ENCODE measurements around the gene UQCC2.

Gene UQCC2

GRCh38 chr6:33757906-33758305 lies 46.4 kb upstream of the UQCC2 start:
- Histone ChIP-seq H2BK12ac (ENCODE audit: low read length in 2 of 2) (peak overlapping the region in 1 of 2 experiments; percentile 59), H3K4ac (ENCODE audit: low read depth in 1 of 2, low read length in 2 of 2) (no peak overlapping the region), H3K79me1 (replicated peaks; ENCODE audit: low read length, poor library complexity, severe bottlenecking) (no peaks in the 10 kb centered on the region), H3K23ac (ENCODE audit: low read length in 2 of 2) (no peak overlapping the region), H3K9ac (ENCODE audit: low read length) (no peak overlapping the region), H3K4me2 (ENCODE audit: low read length, poor library complexity, severe bottlenecking) (no peak overlapping the region), H2BK120ac (ENCODE audit: low read depth, low read length) (no peak overlapping the region), H4K91ac (ENCODE audit: low read length) (no peak overlapping the region), H3K27me3 (ENCODE audit: control insufficient read depth in 1 of 2, insufficient read depth in 1 of 2, low read length in 2 of 2) (peaks cover 0 to 40% of the 10 kb centered on the region in 2 experiments), H3K18ac (ENCODE audit: low read depth in 1 of 2, low read length in 2 of 2) (no peak overlapping the region), H2BK5ac (ENCODE audit: low read depth, low read length, poor library complexity, severe bottlenecking) (no peak overlapping the region), H3K9me3 (ENCODE audit: control insufficient read depth, low read length) (no peaks in the 10 kb centered on the region), H2AFZ (ENCODE audit: low read depth, low read length) (no peak overlapping the region), H2BK15ac (ENCODE audit: low read depth, poor library complexity, severe bottlenecking) (no peak overlapping the region), H3K27ac (ENCODE audit: low read length, poor library complexity, severe bottlenecking) (no peak overlapping the region), H4K8ac (ENCODE audit: low read length) (no peak overlapping the region), H3K36me3 (ENCODE audit: control insufficient read depth in 1 of 2, insufficient read depth in 2 of 2, low read depth in 1 of 2, low read length in 2 of 2) (no peaks in the 10 kb centered on the region), H2AK5ac (ENCODE audit: low read length, severe bottlenecking) (peak overlapping the region; percentile 38), H3K4me1 (ENCODE audit: control insufficient read depth, insufficient read depth, low read depth, low read length) (peaks cover 35% of the 10 kb centered on the region), H3K4me3 (ENCODE audit: insufficient read depth in 1 of 2, low read depth in 1 of 2, low read length in 2 of 2) (no peak overlapping the region), H3K14ac (ENCODE audit: low read length in 2 of 2) (no peak overlapping the region)
- DNase-seq = no peak
- WGBS = 88% methylated on average over 10 of the region's 10 CpGs

GRCh38 chr6:33757113-33757512 lies 45.6 kb upstream of the UQCC2 start:
- Histone ChIP-seq H4K8ac (ENCODE audit: low read length) (no peak overlapping the region), H3K9me3 (ENCODE audit: control insufficient read depth, low read length) (no peaks in the 10 kb centered on the region)
- WGBS = 45% methylated on average over 3 of the region's 3 CpGs

GRCh38 chr6:33756211-33756954 lies 44.9 kb upstream of the UQCC2 start:
- Histone ChIP-seq H2BK15ac (ENCODE audit: low read depth, poor library complexity, severe bottlenecking) (no peak overlapping the region), H2AFZ (ENCODE audit: low read depth, low read length) (no peak overlapping the region), H4K91ac (ENCODE audit: low read length) (peak overlapping the region; percentile 75), H2BK120ac (ENCODE audit: low read depth, low read length) (no peak overlapping the region), H3K9me3 (ENCODE audit: control insufficient read depth, low read length) (no peaks in the 10 kb centered on the region), H2BK12ac (ENCODE audit: low read length in 2 of 2) (no peak overlapping the region), H2AK5ac (ENCODE audit: low read length, severe bottlenecking) (no peak overlapping the region), H3K79me1 (replicated peaks; ENCODE audit: low read length, poor library complexity, severe bottlenecking) (no peaks in the 10 kb centered on the region), H3K27me3 (ENCODE audit: control insufficient read depth in 1 of 2, insufficient read depth in 1 of 2, low read length in 2 of 2) (peaks cover 0 to 45% of the 10 kb centered on the region in 2 experiments), H3K4ac (ENCODE audit: low read depth in 1 of 2, low read length in 2 of 2) (peak overlapping the region in 1 of 2 experiments; percentile 85), H3K4me3 (ENCODE audit: insufficient read depth in 1 of 2, low read depth in 1 of 2, low read length in 2 of 2) (no peak overlapping the region), H3K14ac (ENCODE audit: low read length in 2 of 2) (no peak overlapping the region), H3K4me1 (ENCODE audit: control insufficient read depth, insufficient read depth, low read depth, low read length) (peaks cover 37% of the 10 kb centered on the region), H4K8ac (ENCODE audit: low read length) (no peak overlapping the region), H3K9ac (ENCODE audit: low read length) (no peak overlapping the region), H3K4me2 (ENCODE audit: low read length, poor library complexity, severe bottlenecking) (no peak overlapping the region), H3K23ac (ENCODE audit: low read length in 2 of 2) (no peak overlapping the region), H3K18ac (ENCODE audit: low read depth in 1 of 2, low read length in 2 of 2) (peak overlapping the region in 1 of 2 experiments; percentile 9), H3K36me3 (ENCODE audit: control insufficient read depth in 1 of 2, insufficient read depth in 2 of 2, low read depth in 1 of 2, low read length in 2 of 2) (no peaks in the 10 kb centered on the region), H3K27ac (ENCODE audit: low read length, poor library complexity, severe bottlenecking) (no peak overlapping the region), H2BK5ac (ENCODE audit: low read depth, low read length, poor library complexity, severe bottlenecking) (no peak overlapping the region)
- 80% methylated on average over 12 of the region's 12 CpGs for WGBS
- DNase-seq = no peak

More at GRCh38 chr6:33757113-33757512, 45.6 kb upstream of the UQCC2 start:
- no peak overlapping the region for H3K4me3 ChIP-seq (ENCODE audit: insufficient read depth in 1 of 2, low read depth in 1 of 2, low read length in 2 of 2)
- H3K18ac ChIP-seq (ENCODE audit: low read depth in 1 of 2, low read length in 2 of 2) = peak overlapping the region in 1 of 2 experiments; percentile 9
- H4K91ac ChIP-seq (ENCODE audit: low read length) = peak overlapping the region; percentile 75
- H3K9ac ChIP-seq (ENCODE audit: low read length) = no peak overlapping the region
- H2AFZ ChIP-seq (ENCODE audit: low read depth, low read length) = no peak overlapping the region
- DNase-seq = peak; percentile 35
- no peaks in the 10 kb centered on the region for H3K79me1 ChIP-seq (replicated peaks; ENCODE audit: low read length, poor library complexity, severe bottlenecking)
- H2BK120ac ChIP-seq (ENCODE audit: low read depth, low read length) = no peak overlapping the region
- H2BK5ac ChIP-seq (ENCODE audit: low read depth, low read length, poor library complexity, severe bottlenecking) = no peak overlapping the region
- peaks cover 38% of the 10 kb centered on the region for H3K4me1 ChIP-seq (ENCODE audit: control insufficient read depth, insufficient read depth, low read depth, low read length)
- H3K14ac ChIP-seq (ENCODE audit: low read length in 2 of 2) = peak overlapping the region in 1 of 2 experiments; percentile 82
- peaks cover 0 to 45% of the 10 kb centered on the region in 2 experiments for H3K27me3 ChIP-seq (ENCODE audit: control insufficient read depth in 1 of 2, insufficient read depth in 1 of 2, low read length in 2 of 2)
- H3K23ac ChIP-seq (ENCODE audit: low read length in 2 of 2) = no peak overlapping the region
- H2BK15ac ChIP-seq (ENCODE audit: low read depth, poor library complexity, severe bottlenecking) = no peak overlapping the region
- no peak overlapping the region for H3K27ac ChIP-seq (ENCODE audit: low read length, poor library complexity, severe bottlenecking)
- H2BK12ac ChIP-seq (ENCODE audit: low read length in 2 of 2) = peak overlapping the region in 1 of 2 experiments; percentile 23
- peak overlapping the region; percentile 10 for H2AK5ac ChIP-seq (ENCODE audit: low read length, severe bottlenecking)
- H3K36me3 ChIP-seq (ENCODE audit: control insufficient read depth in 1 of 2, insufficient read depth in 2 of 2, low read depth in 1 of 2, low read length in 2 of 2) = no peaks in the 10 kb centered on the region
- H3K4me2 ChIP-seq (ENCODE audit: low read length, poor library complexity, severe bottlenecking) = no peak overlapping the region
- peak overlapping the region in 1 of 2 experiments; percentile 85 for H3K4ac ChIP-seq (ENCODE audit: low read depth in 1 of 2, low read length in 2 of 2)

GRCh38 chr6:33755070-33755869 lies 43.8 kb upstream of the UQCC2 start:
- H3K36me3 ChIP-seq (ENCODE audit: control insufficient read depth in 1 of 2, insufficient read depth in 2 of 2, low read depth in 1 of 2, low read length in 2 of 2) = no peaks in the 10 kb centered on the region
- H3K4me1 ChIP-seq (ENCODE audit: control insufficient read depth, insufficient read depth, low read depth, low read length) = peaks cover 38% of the 10 kb centered on the region
- H3K18ac ChIP-seq (ENCODE audit: low read depth in 1 of 2, low read length in 2 of 2) = no peak overlapping the region
- peak overlapping the region; percentile 56 for H2BK15ac ChIP-seq (ENCODE audit: low read depth, poor library complexity, severe bottlenecking)
- H3K4me3 ChIP-seq (ENCODE audit: insufficient read depth in 1 of 2, low read depth in 1 of 2, low read length in 2 of 2) = no peak overlapping the region
- no peak overlapping the region for H2BK5ac ChIP-seq (ENCODE audit: low read depth, low read length, poor library complexity, severe bottlenecking)
- no peak overlapping the region for H3K4ac ChIP-seq (ENCODE audit: low read depth in 1 of 2, low read length in 2 of 2)
- H3K9me3 ChIP-seq (ENCODE audit: control insufficient read depth, low read length) = no peaks in the 10 kb centered on the region
- no peaks in the 10 kb centered on the region for H3K79me1 ChIP-seq (replicated peaks; ENCODE audit: low read length, poor library complexity, severe bottlenecking)
- H3K9ac ChIP-seq (ENCODE audit: low read length) = no peak overlapping the region
- WGBS = 84% methylated on average over 12 of the region's 13 CpGs
- H3K23ac ChIP-seq (ENCODE audit: low read length in 2 of 2) = no peak overlapping the region
- no peak overlapping the region for H2AFZ ChIP-seq (ENCODE audit: low read depth, low read length)
- no peak overlapping the region for H3K27ac ChIP-seq (ENCODE audit: low read length, poor library complexity, severe bottlenecking)
- peak overlapping the region; percentile 19 for H4K8ac ChIP-seq (ENCODE audit: low read length)
- peak overlapping the region; percentile 71 for H2AK5ac ChIP-seq (ENCODE audit: low read length, severe bottlenecking)
- no peak overlapping the region for H3K14ac ChIP-seq (ENCODE audit: low read length in 2 of 2)
- H2BK120ac ChIP-seq (ENCODE audit: low read depth, low read length) = no peak overlapping the region
- no peak overlapping the region for H4K91ac ChIP-seq (ENCODE audit: low read length)
- DNase-seq = no peak
- no peak overlapping the region for H3K4me2 ChIP-seq (ENCODE audit: low read length, poor library complexity, severe bottlenecking)
- H2BK12ac ChIP-seq (ENCODE audit: low read length in 2 of 2) = peak overlapping the region; percentile 7 to 18
- peaks cover 0 to 45% of the 10 kb centered on the region in 2 experiments for H3K27me3 ChIP-seq (ENCODE audit: control insufficient read depth in 1 of 2, insufficient read depth in 1 of 2, low read length in 2 of 2)

Data from mesenchymal stem cell (in vitro differentiated cells and primary cell).